Keratinocyte (primary cell): Measurements from ENCODE around the gene ACKR4. TPM values are rescaled to one million over a fixed set of nuclear protein-coding genes. Genes with fewer than 3 reads are reported as not detected.

Source experiments
- DNase-seq: peaks from one replicate; pipeline ENCODE4 v3.0.0-alpha.2; 2011; ENCODE audit warnings: low read depth, missing footprints, low spot score
- FAIRE-seq: peaks from 2 replicates; lab custom pipeline; 2011; peaks lifted over from hg19 to GRCh38; lab: Jason Lieb, UNC
- H2AFZ ChIP-seq: 2 replicates; pipeline ENCODE4 v1.6.0; 2012; ENCODE audit warnings: low read length, control low read depth, inconsistent platforms; ENCODE audit not compliant: control insufficient read depth
- H3K27ac ChIP-seq: 2 replicates; pipeline ENCODE4 v1.5.1; 2011; ENCODE audit warnings: low read length; ENCODE audit not compliant: control insufficient read depth, insufficient read depth
- H3K27me3 ChIP-seq: 3 replicates; pipeline ENCODE4 v1.6.0; 2011; ENCODE audit warnings: low read length; ENCODE audit not compliant: control insufficient read depth, insufficient read depth; ENCODE audit errors: extremely low read depth
- H3K36me3 ChIP-seq, 2 experiments: 2 replicates in 1 of 2; 3 replicates in 1 of 2; pipeline ENCODE4 v1.5.1; 2011; ENCODE audit warnings: low read length in 2 of 2, mild to moderate bottlenecking in 1 of 2; ENCODE audit not compliant: control insufficient read depth in 2 of 2, insufficient read depth in 2 of 2; ENCODE audit errors: extremely low read depth in 1 of 2
- H3K4me1 ChIP-seq: 3 replicates; pipeline ENCODE4 v1.5.1; 2011; ENCODE audit warnings: low read length; ENCODE audit not compliant: control insufficient read depth, insufficient read depth; ENCODE audit errors: extremely low read depth
- H3K4me2 ChIP-seq: 3 replicates; pipeline ENCODE4 v1.6.0; 2011; ENCODE audit warnings: low read depth, low read length; ENCODE audit not compliant: control insufficient read depth, insufficient read depth; ENCODE audit errors: extremely low read depth
- H3K4me3 ChIP-seq, 3 experiments: fragments of 200-600 bp in 1 of 3; sonication (generic) in 1 of 3; 2 replicates in 2 of 3; 3 replicates in 1 of 3; pipeline ENCODE4 v1.5.1; 2011 to 2016; ENCODE audit warnings: low read length in 3 of 3, mild to moderate bottlenecking in 3 of 3, control low read depth in 2 of 3, inconsistent platforms in 1 of 3, low read depth in 1 of 3, mixed read lengths in 1 of 3, mixed run types in 1 of 3, moderate library complexity in 1 of 3; ENCODE audit not compliant: control insufficient read depth in 2 of 3, insufficient read depth in 2 of 3; ENCODE audit errors: extremely low read depth in 1 of 3
- H3K79me2 ChIP-seq: 2 replicates; pipeline ENCODE4 v1.6.0; 2012; ENCODE audit warnings: low read length; ENCODE audit not compliant: control insufficient read depth, insufficient read depth
- H3K9ac ChIP-seq: 3 replicates; pipeline ENCODE4 v1.6.0; 2011; ENCODE audit warnings: low read length; ENCODE audit not compliant: control insufficient read depth, insufficient read depth; ENCODE audit errors: extremely low read depth
- H3K9me1 ChIP-seq: 3 replicates; pipeline ENCODE4 v1.6.0; 2011; ENCODE audit warnings: low read length; ENCODE audit not compliant: control insufficient read depth, insufficient read depth; ENCODE audit errors: extremely low read depth
- H3K9me3 ChIP-seq: 2 replicates; pipeline ENCODE4 v1.5.1; 2012; ENCODE audit warnings: low read depth, low read length; ENCODE audit not compliant: control insufficient read depth
- H4K20me1 ChIP-seq: 3 replicates; pipeline ENCODE4 v1.6.0; 2011; ENCODE audit warnings: low read length; ENCODE audit not compliant: control insufficient read depth, insufficient read depth; ENCODE audit errors: extremely low read depth
- CTCF ChIP-seq, 3 experiments: IDR thresholded peaks in 1 of 3; conservative IDR thresholded peaks in 1 of 3; optimal IDR thresholded peaks in 1 of 3; 2 replicates in 2 of 3; 3 replicates in 1 of 3; pipeline versions ENCODE3 to v1.5.1; 2011; ENCODE audit warnings: low read length in 3 of 3, mild to moderate bottlenecking in 3 of 3, moderate library complexity in 2 of 3, control low read depth in 1 of 3, inconsistent platforms in 1 of 3; ENCODE audit not compliant: insufficient read depth in 2 of 3; ENCODE audit errors: extremely low read depth in 1 of 3
- EZH2 ChIP-seq: IDR thresholded peaks from one replicate; pipeline ENCODE4 v1.6.1; 2012; ENCODE audit warnings: inconsistent platforms, mild to moderate bottlenecking, low read length, moderate library complexity
- dilution Hi-C: fragments of 300-500 bp; cut with MboI; formaldehyde crosslinking; loops from one replicate; pipeline ENCODE4 v1.7.0; 2020; ENCODE audit warnings: low sequenced_read_pairs; ENCODE audit not compliant: extremely low pct_ligation_motif_present
- polyA plus RNA-seq, 5 experiments: library from polyadenylated mRNA; depleted of rRNA in 3 of 5; stranded (reverse) in 3 of 5; stranded (forward) in 1 of 5; unstranded in 1 of 5; fragments of >200 nt; gene quantifications; 1 replicate in 1 of 5; 2 replicates in 3 of 5; 3 replicates in 1 of 5; pipeline versions ENCODE4 v1.2.1 to v1.2.3, GENCODE V29; 2011 to 2012; ENCODE audit warnings: missing spikeins in 2 of 5, low read depth in 1 of 5, low replicate concordance in 1 of 5

ACKR4 gene
- polyA plus RNA-seq, 1 donor (not counting 4 experiments of a cell fraction or from before 2014, with no cell fraction given): 0.67 TPM

DNA sequence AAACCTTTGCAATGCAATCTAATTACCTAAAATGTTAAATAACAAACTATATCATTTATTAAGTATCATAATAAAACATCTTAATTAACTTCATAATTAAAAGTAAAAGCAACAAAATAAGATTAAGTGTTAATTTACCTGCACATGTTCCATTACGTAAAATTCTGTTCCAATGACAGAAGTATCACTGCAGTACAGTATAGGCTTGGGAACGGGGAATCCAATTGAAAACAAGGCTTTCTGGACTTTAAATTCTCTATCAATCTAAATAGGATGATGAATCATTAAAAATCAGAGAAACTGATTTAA is 45.4 kb downstream of the ACKR4 start:
- no peak overlapping the region for H2AFZ ChIP-seq
- no peaks in the 10 kb centered on the region for H3K27me3 ChIP-seq
- no peak overlapping the region for H3K9ac ChIP-seq
- TF ChIP-seq CTCF (optimal IDR thresholded peaks at IDR 0.05 in 1 of 3, IDR thresholded peaks at IDR 0.05 in 1 of 3, conservative IDR thresholded peaks at IDR 0.05 in 1 of 3; ENCODE audit: extremely low read depth in 1 of 3, insufficient read depth in 2 of 3, low read length in 3 of 3) (no peak), EZH2 (no peak)
- DNase-seq (no peak), FAIRE-seq (no peak)
- dilution Hi-C loops: no loop called here
- no peaks in the 10 kb centered on the region for H4K20me1 ChIP-seq
- no peak overlapping the region for H3K27ac ChIP-seq
- H3K4me1 ChIP-seq: peaks cover 16% of the 10 kb centered on the region
- H3K4me2 ChIP-seq: no peak overlapping the region
- no peak overlapping the region for H3K4me3 ChIP-seq
- H3K9me1 ChIP-seq: no peaks in the 10 kb centered on the region
- H3K36me3 ChIP-seq: no peaks in the 10 kb centered on the region
- H3K79me2 ChIP-seq: no peaks in the 10 kb centered on the region
- H3K9me3 ChIP-seq: no peaks in the 10 kb centered on the region

DNA sequence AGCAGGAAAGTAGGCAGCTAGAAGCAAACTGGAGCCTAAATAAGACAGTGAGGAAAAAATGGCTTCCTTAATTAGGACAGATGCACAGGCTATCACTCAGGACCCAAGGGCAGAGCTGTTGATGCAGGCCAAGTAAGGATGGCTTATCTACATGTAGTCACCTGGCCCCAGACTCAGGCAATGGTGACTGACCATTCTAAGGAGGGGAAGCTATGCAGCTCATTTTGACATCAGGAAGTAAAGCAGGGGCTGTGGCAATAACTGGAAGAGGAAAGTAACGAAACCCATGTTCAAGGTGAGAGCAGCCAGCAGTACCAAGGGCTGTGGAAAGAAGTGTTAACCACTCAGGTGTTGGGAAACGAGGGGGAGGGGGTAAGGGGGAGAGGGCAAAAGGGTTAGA is 46.3 kb downstream of the ACKR4 start:
- FAIRE-seq (no peak), DNase-seq (no peak)
- peaks cover 9% of the 10 kb centered on the region for H3K4me1 ChIP-seq
- TF ChIP-seq EZH2: no peak
- no peak for TF ChIP-seq CTCF (optimal IDR thresholded peaks at IDR 0.05 in 1 of 3, IDR thresholded peaks at IDR 0.05 in 1 of 3, conservative IDR thresholded peaks at IDR 0.05 in 1 of 3; ENCODE audit: extremely low read depth in 1 of 3, insufficient read depth in 2 of 3, low read length in 3 of 3)
- H2AFZ ChIP-seq: no peak overlapping the region
- no peak overlapping the region for H3K4me2 ChIP-seq
- H3K79me2 ChIP-seq: no peaks in the 10 kb centered on the region
- dilution Hi-C loops: no loop called here
- H3K27me3 ChIP-seq: no peaks in the 10 kb centered on the region
- H3K9me1 ChIP-seq: no peaks in the 10 kb centered on the region
- no peak overlapping the region for H3K9ac ChIP-seq
- H3K9me3 ChIP-seq: no peaks in the 10 kb centered on the region
- H4K20me1 ChIP-seq: no peaks in the 10 kb centered on the region
- H3K27ac ChIP-seq: no peak overlapping the region
- H3K4me3 ChIP-seq: no peak overlapping the region
- no peaks in the 10 kb centered on the region for H3K36me3 ChIP-seq
